ENCODE data around the gene WFS1. TPM values are rescaled to one million over a fixed set of nuclear protein-coding genes. Genes with fewer than 3 reads are reported as not detected.

WFS1 gene
- total and polyA plus RNA-seq, 7 donors = 5.9 to 13.3 (median 8.8) TPM

GRCh38 chr4:6270636-6271121 is 1.0 kb downstream of the WFS1 start:
- ATAC-seq = no peak

GRCh38 chr4:6271206-6271605 is 1.6 kb downstream of the WFS1 start:
- DNase-seq = peak in 1 of 2 donors; percentile 21
- Histone ChIP-seq H3K36me3 (ENCODE audit: insufficient read depth in 1 of 2, low read depth in 1 of 2) (no peaks in the 10 kb centered on the region), H3K27ac (no peak overlapping the region), H3K4me1 (peaks cover 20% of the 10 kb centered on the region), H3K9me3 (no peaks in the 10 kb centered on the region), H3K27me3 (ENCODE audit: insufficient read depth in 3 of 3, low read length in 2 of 3) (no peaks in the 10 kb centered on the region), H3K4me3 (peak overlapping the region; percentile 95)
- TF ChIP-seq CTCF (IDR thresholded peaks at IDR 0.05) = no peak
- intact Hi-C loops (cut with DNase I) = no loop called here
- 73 to 78% (median 74%) methylated on average over 9 of the region's 9 CpGs for WGBS, 3 donors
- no peak for ATAC-seq

More at GRCh38 chr4:6270636-6271121, 1.0 kb downstream of the WFS1 start:
- H3K9me3 ChIP-seq = no peaks in the 10 kb centered on the region
- peak overlapping the region; percentile 95 for H3K4me3 ChIP-seq
- WGBS, 3 donors = 33 to 37% (median 35%) methylated on average over 8 of the region's 8 CpGs
- H3K36me3 ChIP-seq (ENCODE audit: insufficient read depth in 1 of 2, low read depth in 1 of 2) = no peaks in the 10 kb centered on the region
- peak overlapping the region; percentile 77 for H3K27ac ChIP-seq
- peak in 1 of 2 donors; percentile 45 for DNase-seq
- H3K4me1 ChIP-seq = peaks cover 20% of the 10 kb centered on the region
- no peak for TF ChIP-seq CTCF (IDR thresholded peaks at IDR 0.05)
- intact Hi-C loops (cut with DNase I) = no loop called here
- no peaks in the 10 kb centered on the region for H3K27me3 ChIP-seq (ENCODE audit: insufficient read depth in 3 of 3, low read length in 2 of 3)

GRCh38 chr4:6271701-6272465 is 2.2 kb downstream of the WFS1 start:
- H3K4me3 ChIP-seq = peak overlapping the region; percentile 95
- TF ChIP-seq CTCF (IDR thresholded peaks at IDR 0.05) = no peak
- peaks cover 20% of the 10 kb centered on the region for H3K4me1 ChIP-seq
- ATAC-seq (no peak), DNase-seq (peak in 1 of 2 donors; percentile 60)
- H3K27ac ChIP-seq = no peak overlapping the region
- intact Hi-C loops (cut with DNase I) = no loop called here
- no peaks in the 10 kb centered on the region for H3K9me3 ChIP-seq
- H3K27me3 ChIP-seq (ENCODE audit: insufficient read depth in 3 of 3, low read length in 2 of 3) = no peaks in the 10 kb centered on the region
- WGBS, 3 donors = 30 to 45% (median 36%) methylated on average over 15 of the region's 15 CpGs
- H3K36me3 ChIP-seq (ENCODE audit: insufficient read depth in 1 of 2, low read depth in 1 of 2) = no peaks in the 10 kb centered on the region

DNA sequence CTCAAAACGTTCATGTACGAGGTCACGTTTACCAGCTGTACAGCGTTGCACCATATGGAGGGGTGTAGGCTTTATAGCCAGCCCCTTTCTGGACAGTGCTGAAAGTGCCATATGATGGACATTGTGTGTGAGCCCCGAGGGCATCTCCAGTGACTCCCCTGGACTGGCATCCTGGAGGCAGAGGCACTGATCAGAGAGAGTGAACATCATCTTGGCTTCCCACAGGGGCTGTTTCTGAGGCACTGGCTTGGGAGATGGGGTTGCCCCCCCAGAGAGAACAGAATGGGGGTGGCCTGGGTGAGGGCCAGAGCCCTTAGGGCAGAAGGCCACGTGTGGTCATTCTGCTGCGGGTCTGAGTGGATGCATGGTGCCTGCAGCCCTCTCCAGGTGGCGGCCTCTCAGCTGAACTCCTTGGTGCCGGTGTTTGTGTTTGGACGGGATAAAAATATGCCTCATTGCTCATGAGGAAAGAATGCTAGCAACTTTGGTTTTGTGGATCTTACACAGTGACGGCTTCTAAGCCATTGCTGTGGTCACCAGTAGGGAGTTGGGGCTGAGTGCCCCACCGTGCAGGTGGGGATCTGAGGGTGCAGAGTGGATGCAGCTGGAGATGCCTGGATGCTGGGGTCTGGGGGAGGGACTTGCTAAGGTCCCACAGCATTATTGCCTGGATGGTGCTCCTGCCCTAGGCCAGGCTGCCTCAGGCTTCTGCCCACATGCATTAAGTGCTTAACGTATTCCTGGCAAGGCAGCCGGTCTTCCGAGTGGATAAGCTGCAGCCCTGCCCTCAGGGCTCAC is 3.4 kb downstream of the WFS1 start:
- no peaks in the 10 kb centered on the region for H3K36me3 ChIP-seq (ENCODE audit: insufficient read depth in 1 of 2, low read depth in 1 of 2)
- TF ChIP-seq CTCF (IDR thresholded peaks at IDR 0.05) = no peak
- no peaks in the 10 kb centered on the region for H3K9me3 ChIP-seq
- ATAC-seq (no peak), DNase-seq (peak in 1 of 2 donors; percentile 48)
- peaks cover 20% of the 10 kb centered on the region for H3K4me1 ChIP-seq
- H3K27ac ChIP-seq = no peak overlapping the region
- WGBS, 3 donors = 60 to 70% (median 60%) methylated on average over 15 of the region's 15 CpGs
- H3K27me3 ChIP-seq (ENCODE audit: insufficient read depth in 3 of 3, low read length in 2 of 3) = no peaks in the 10 kb centered on the region
- intact Hi-C loops (cut with DNase I) = no loop called here
- no peak overlapping the region for H3K4me3 ChIP-seq
